Neural progenitor cell (in vitro differentiated cells): ENCODE results near the gene DDX51.

ENCODE experiments used
- EZH2 ChIP-seq: fragments of 200-600 bp; sonication (generic); IDR thresholded peaks from 2 replicates; pipeline ENCODE4 v1.6.1; 2017; ENCODE audit warnings: antibody characterized with exemption, mild to moderate bottlenecking, moderate library complexity
- EZH2phosphoT487 ChIP-seq: fragments of 200-600 bp; sonication (generic); IDR thresholded peaks from 2 replicates; pipeline ENCODE4 v1.6.1; 2017; ENCODE audit warnings: antibody characterized with exemption
- TF ChIP-seq, protein P1 (sequence below): fragments of 200-600 bp; sonication (generic); IDR thresholded peaks from 2 replicates; pipeline ENCODE4 v1.5.1; 2017; ENCODE audit warnings: antibody characterized with exemption, mild to moderate bottlenecking

- TF ChIP-seq EZH2: no peak
- TF ChIP-seq, protein P1, sequence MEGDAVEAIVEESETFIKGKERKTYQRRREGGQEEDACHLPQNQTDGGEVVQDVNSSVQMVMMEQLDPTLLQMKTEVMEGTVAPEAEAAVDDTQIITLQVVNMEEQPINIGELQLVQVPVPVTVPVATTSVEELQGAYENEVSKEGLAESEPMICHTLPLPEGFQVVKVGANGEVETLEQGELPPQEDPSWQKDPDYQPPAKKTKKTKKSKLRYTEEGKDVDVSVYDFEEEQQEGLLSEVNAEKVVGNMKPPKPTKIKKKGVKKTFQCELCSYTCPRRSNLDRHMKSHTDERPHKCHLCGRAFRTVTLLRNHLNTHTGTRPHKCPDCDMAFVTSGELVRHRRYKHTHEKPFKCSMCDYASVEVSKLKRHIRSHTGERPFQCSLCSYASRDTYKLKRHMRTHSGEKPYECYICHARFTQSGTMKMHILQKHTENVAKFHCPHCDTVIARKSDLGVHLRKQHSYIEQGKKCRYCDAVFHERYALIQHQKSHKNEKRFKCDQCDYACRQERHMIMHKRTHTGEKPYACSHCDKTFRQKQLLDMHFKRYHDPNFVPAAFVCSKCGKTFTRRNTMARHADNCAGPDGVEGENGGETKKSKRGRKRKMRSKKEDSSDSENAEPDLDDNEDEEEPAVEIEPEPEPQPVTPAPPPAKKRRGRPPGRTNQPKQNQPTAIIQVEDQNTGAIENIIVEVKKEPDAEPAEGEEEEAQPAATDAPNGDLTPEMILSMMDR: no peak
- TF ChIP-seq EZH2phosphoT487: no peak
Observed at GRCh38 chr12:132121283-132121682, 22.8 kb downstream of the DDX51 start.
